WERI-Rb-1 (cell line): ENCODE results near the gene ZNF230.

Source experiments
- DNase-seq: peaks from one replicate; pipeline ENCODE4 v3.0.0-alpha.2; 2020
- H3K27ac ChIP-seq: fragments of 250-450 bp; sonication (Bioruptor Pico); 2 replicates; pipeline ENCODE4 v1.5.1; 2020; ENCODE audit warnings: mild to moderate bottlenecking, moderate library complexity
- H3K27me3 ChIP-seq: fragments of 250-450 bp; sonication (Bioruptor Pico); 2 replicates; pipeline ENCODE4 v1.5.1; 2021; ENCODE audit warnings: mild to moderate bottlenecking, low read depth, moderate library complexity; ENCODE audit not compliant: insufficient read depth, severe bottlenecking
- H3K36me3 ChIP-seq: fragments of 250-450 bp; sonication (Bioruptor Pico); 2 replicates; pipeline ENCODE4 v1.5.1; 2020; ENCODE audit warnings: mild to moderate bottlenecking, moderate library complexity
- H3K4me3 ChIP-seq: 2 replicates; pipeline ENCODE4 v1.5.1; 2011; ENCODE audit warnings: low read depth, mild to moderate bottlenecking, control low read depth, low read length
- H3K9me3 ChIP-seq: fragments of 250-450 bp; sonication (Bioruptor Pico); 2 replicates; pipeline ENCODE4 v1.5.1; 2021; ENCODE audit warnings: mild to moderate bottlenecking, moderate library complexity; ENCODE audit not compliant: severe bottlenecking
- TF ChIP-seq, protein P1 (sequence below): IDR thresholded peaks from 2 replicates; pipeline ENCODE4 v1.5.1; 2011; ENCODE audit warnings: low read depth, mild to moderate bottlenecking, control low read depth, inconsistent platforms, low read length

Gene ZNF230

DNA sequence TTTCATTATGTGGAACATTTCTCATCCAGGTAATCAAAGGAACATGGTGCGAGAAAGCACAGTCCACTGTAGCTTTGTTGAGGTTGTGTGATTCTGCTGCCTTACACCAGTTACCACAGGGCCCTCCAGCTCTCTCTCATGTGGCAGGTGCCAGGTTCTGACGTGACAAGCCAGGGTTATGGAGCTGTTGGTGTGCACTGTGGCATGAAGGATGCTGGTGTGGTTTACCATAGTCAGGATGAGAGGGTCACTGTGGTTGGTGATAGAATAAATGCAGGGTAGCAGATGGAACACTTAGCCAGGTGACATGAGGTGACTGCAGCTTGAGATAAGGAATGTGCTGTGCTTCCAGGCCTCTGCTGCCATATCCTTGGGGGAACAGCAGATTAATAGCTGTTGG is 56.5 kb downstream of the ZNF230 start:
- no peaks in the 10 kb centered on the region for H3K9me3 ChIP-seq
- DNase-seq: no peak
- no peaks in the 10 kb centered on the region for H3K27me3 ChIP-seq
- H3K4me3 ChIP-seq: no peak overlapping the region
- H3K36me3 ChIP-seq: peaks cover 56% of the 10 kb centered on the region
- TF ChIP-seq, protein P1, sequence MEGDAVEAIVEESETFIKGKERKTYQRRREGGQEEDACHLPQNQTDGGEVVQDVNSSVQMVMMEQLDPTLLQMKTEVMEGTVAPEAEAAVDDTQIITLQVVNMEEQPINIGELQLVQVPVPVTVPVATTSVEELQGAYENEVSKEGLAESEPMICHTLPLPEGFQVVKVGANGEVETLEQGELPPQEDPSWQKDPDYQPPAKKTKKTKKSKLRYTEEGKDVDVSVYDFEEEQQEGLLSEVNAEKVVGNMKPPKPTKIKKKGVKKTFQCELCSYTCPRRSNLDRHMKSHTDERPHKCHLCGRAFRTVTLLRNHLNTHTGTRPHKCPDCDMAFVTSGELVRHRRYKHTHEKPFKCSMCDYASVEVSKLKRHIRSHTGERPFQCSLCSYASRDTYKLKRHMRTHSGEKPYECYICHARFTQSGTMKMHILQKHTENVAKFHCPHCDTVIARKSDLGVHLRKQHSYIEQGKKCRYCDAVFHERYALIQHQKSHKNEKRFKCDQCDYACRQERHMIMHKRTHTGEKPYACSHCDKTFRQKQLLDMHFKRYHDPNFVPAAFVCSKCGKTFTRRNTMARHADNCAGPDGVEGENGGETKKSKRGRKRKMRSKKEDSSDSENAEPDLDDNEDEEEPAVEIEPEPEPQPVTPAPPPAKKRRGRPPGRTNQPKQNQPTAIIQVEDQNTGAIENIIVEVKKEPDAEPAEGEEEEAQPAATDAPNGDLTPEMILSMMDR: no peak
- no peak overlapping the region for H3K27ac ChIP-seq

DNA sequence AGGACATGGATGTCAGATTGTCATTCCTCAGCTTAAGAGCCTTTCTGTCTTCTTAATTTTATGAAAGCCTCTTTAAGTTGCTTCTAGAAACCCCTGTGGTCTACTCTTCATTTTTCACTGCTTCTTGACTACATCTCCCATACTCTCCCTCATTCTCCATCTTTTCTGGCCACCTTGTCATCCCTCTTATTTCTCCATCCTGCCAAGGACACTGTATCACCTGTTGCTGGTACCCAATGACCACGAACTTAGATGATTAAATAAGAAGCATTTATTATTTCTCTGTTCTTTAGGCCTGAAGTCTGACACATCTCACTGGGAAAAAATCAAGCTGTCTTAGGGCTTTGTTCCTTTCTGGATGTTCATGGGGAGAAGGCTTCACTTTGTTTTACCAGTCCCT is 58.3 kb downstream of the ZNF230 start:
- no peak for DNase-seq
- Histone ChIP-seq H3K4me3 (no peak overlapping the region), H3K27ac (no peak overlapping the region), H3K36me3 (peaks cover 58% of the 10 kb centered on the region), H3K27me3 (no peaks in the 10 kb centered on the region), H3K9me3 (peaks cover 1% of the 10 kb centered on the region)
- TF ChIP-seq, protein P1: no peak
